ENCODE results near the gene RAD51B. TPM values are rescaled to one million over a fixed set of nuclear protein-coding genes. Genes with fewer than 3 reads are reported as not detected.

RAD51B gene
- total and polyA plus RNA-seq, 4 experiments from 2014 or later, result 22.0 to 35.7 (median 31.4) TPM

- intact Hi-C loops (cut with micrococcal nuclease), result no loop called here
- POLR2A ChIA-PET (ENCODE audit: partially characterized antibody), result no interaction called here
- no peak for DNase-seq
- Mint-ChIP-seq H3K4me1 (peaks cover 7 to 10% (median 8%) of the 10 kb centered on the region in 4 donors), H3K27ac (peak overlapping the region in 2 of 7 donors; percentile 32 to 70), H3K4me3 (no peak overlapping the region), H3K9me3 (no peaks in the 10 kb centered on the region), H3K36me3 (peaks cover 0 to 3% of the 10 kb centered on the region in 2 donors), H3K27me3 (no peaks in the 10 kb centered on the region)
- H3K36me3 ChIP-seq (ENCODE audit: insufficient read depth, low read length), result no peaks in the 10 kb centered on the region
- no peaks in the 10 kb centered on the region for H3K27me3 ChIP-seq (ENCODE audit: insufficient read depth, low read length)
- H3K9me3 ChIP-seq (ENCODE audit: control insufficient read depth in 1 of 2, low read length in 2 of 2), result no peaks in the 10 kb centered on the region
- no peak overlapping the region for H3K27ac ChIP-seq (ENCODE audit: low read depth, low read length)
- no peaks in the 10 kb centered on the region for H3K4me1 ChIP-seq (ENCODE audit: insufficient read depth, low read length)
- CTCF ChIA-PET (ENCODE audit: partially characterized antibody), result no interaction called here
- no peak overlapping the region for H3K4me3 ChIP-seq (ENCODE audit: low read length in 2 of 2)
Observed at GRCh38 chr14:68551045-68551683, 731.6 kb downstream of the RAD51B start.

GRCh38 chr14:68552075-68552474, 732.5 kb downstream of the RAD51B start:
- no peaks in the 10 kb centered on the region for H3K27me3 Mint-ChIP-seq

GRCh38 chr14:68552602-68553001, 733.0 kb downstream of the RAD51B start:
- ChIA-PET CTCF (ENCODE audit: partially characterized antibody) (interaction anchor here (1.0 kb wide), 1 partner anchor 1268 kb away, joined by 3 read pairs; no protein-coding TSS in a partner anchor), POLR2A (ENCODE audit: partially characterized antibody) (interaction anchor here (1.5 kb wide), 2 partner anchors 21 to 229 kb away, joined by 3 to 7 read pairs; no protein-coding TSS in a partner anchor)
- DNase-seq, result no peak
- Mint-ChIP-seq H3K36me3 (no peaks in the 10 kb centered on the region), H3K27ac (peak overlapping the region in 1 of 7 donors; percentile 32), H3K27me3 (no peaks in the 10 kb centered on the region), H3K4me1 (peaks cover 4 to 10% (median 8%) of the 10 kb centered on the region in 4 donors), H3K9me3 (no peaks in the 10 kb centered on the region), H3K4me3 (no peak overlapping the region)
- Histone ChIP-seq H3K9me3 (ENCODE audit: control insufficient read depth in 1 of 2, low read length in 2 of 2) (no peaks in the 10 kb centered on the region), H3K27ac (ENCODE audit: low read depth, low read length) (no peak overlapping the region), H3K36me3 (ENCODE audit: insufficient read depth, low read length) (no peaks in the 10 kb centered on the region), H3K27me3 (ENCODE audit: insufficient read depth, low read length) (no peaks in the 10 kb centered on the region), H3K4me3 (ENCODE audit: low read length in 2 of 2) (no peak overlapping the region), H3K4me1 (ENCODE audit: insufficient read depth, low read length) (no peaks in the 10 kb centered on the region)
- intact Hi-C loops (cut with micrococcal nuclease), result no loop called here

More at GRCh38 chr14:68552075-68552474, 732.5 kb downstream of the RAD51B start:
- Histone ChIP-seq H3K36me3 (ENCODE audit: insufficient read depth, low read length) (no peaks in the 10 kb centered on the region), H3K27me3 (ENCODE audit: insufficient read depth, low read length) (no peaks in the 10 kb centered on the region), H3K27ac (ENCODE audit: low read depth, low read length) (no peak overlapping the region), H3K4me3 (ENCODE audit: low read length in 2 of 2) (no peak overlapping the region), H3K4me1 (ENCODE audit: insufficient read depth, low read length) (no peaks in the 10 kb centered on the region), H3K9me3 (ENCODE audit: control insufficient read depth in 1 of 2, low read length in 2 of 2) (no peaks in the 10 kb centered on the region)
- H3K4me3 Mint-ChIP-seq, result no peak overlapping the region
- H3K4me1 Mint-ChIP-seq, result peaks cover 6 to 10% (median 8%) of the 10 kb centered on the region in 4 donors
- ChIA-PET CTCF (ENCODE audit: partially characterized antibody) (no interaction called here), POLR2A (ENCODE audit: partially characterized antibody) (interaction anchor here (1.5 kb wide), 1 partner anchor 230 kb away, joined by 7 read pairs; no protein-coding TSS in a partner anchor)
- no peaks in the 10 kb centered on the region for H3K36me3 Mint-ChIP-seq
- intact Hi-C loops (cut with micrococcal nuclease), result no loop called here
- no peak overlapping the region for H3K27ac Mint-ChIP-seq
- H3K9me3 Mint-ChIP-seq, result no peaks in the 10 kb centered on the region
- DNase-seq, result no peak

- POLR2A ChIA-PET (ENCODE audit: partially characterized antibody), result interaction anchor here (1.0 to 1.9 kb wide), 4 partner anchors 20 to 237 kb away, joined by 3 to 7 read pairs (median 4); no protein-coding TSS in a partner anchor
- H3K36me3 ChIP-seq (ENCODE audit: insufficient read depth, low read length), result no peaks in the 10 kb centered on the region
- intact Hi-C loops (cut with micrococcal nuclease), result no loop called here
- Mint-ChIP-seq H3K36me3 (no peaks in the 10 kb centered on the region), H3K4me3 (no peak overlapping the region), H3K9me3 (no peaks in the 10 kb centered on the region), H3K4me1 (peaks cover 4 to 10% (median 8%) of the 10 kb centered on the region in 4 donors), H3K27ac (peak overlapping the region in 1 of 7 donors; percentile 8), H3K27me3 (no peaks in the 10 kb centered on the region)
- CTCF ChIA-PET (ENCODE audit: partially characterized antibody), result interaction anchor here (1.0 to 1.1 kb wide), 2 partner anchors 46 to 1268 kb away, joined by 3 read pairs; no protein-coding TSS in a partner anchor
- no peaks in the 10 kb centered on the region for H3K27me3 ChIP-seq (ENCODE audit: insufficient read depth, low read length)
- H3K4me1 ChIP-seq (ENCODE audit: insufficient read depth, low read length), result no peaks in the 10 kb centered on the region
- H3K4me3 ChIP-seq (ENCODE audit: low read length in 2 of 2), result no peak overlapping the region
- no peaks in the 10 kb centered on the region for H3K9me3 ChIP-seq (ENCODE audit: control insufficient read depth in 1 of 2, low read length in 2 of 2)
- H3K27ac ChIP-seq (ENCODE audit: low read depth, low read length), result no peak overlapping the region
- DNase-seq, result no peak
Observed at GRCh38 chr14:68553311-68553710, 733.7 kb downstream of the RAD51B start.

GRCh38 chr14:68554231-68554630, 734.7 kb downstream of the RAD51B start:
- intact Hi-C loops (cut with micrococcal nuclease), result no loop called here
- Mint-ChIP-seq H3K4me1 (peaks cover 4 to 10% (median 9%) of the 10 kb centered on the region in 4 donors), H3K27ac (peak overlapping the region in 2 of 7 donors; percentile 24 to 48), H3K4me3 (no peak overlapping the region), H3K27me3 (no peaks in the 10 kb centered on the region), H3K9me3 (peaks cover 0 to 2% (median 0%) of the 10 kb centered on the region in 8 donors), H3K36me3 (no peaks in the 10 kb centered on the region)
- POLR2A ChIA-PET (ENCODE audit: partially characterized antibody), result interaction anchor here (1.9 kb wide), 1 partner anchor 236 kb away, joined by 6 read pairs; no protein-coding TSS in a partner anchor
- Histone ChIP-seq H3K36me3 (ENCODE audit: insufficient read depth, low read length) (no peaks in the 10 kb centered on the region), H3K27ac (ENCODE audit: low read depth, low read length) (no peak overlapping the region), H3K9me3 (ENCODE audit: control insufficient read depth in 1 of 2, low read length in 2 of 2) (no peaks in the 10 kb centered on the region), H3K4me3 (ENCODE audit: low read length in 2 of 2) (no peak overlapping the region), H3K27me3 (ENCODE audit: insufficient read depth, low read length) (no peaks in the 10 kb centered on the region), H3K4me1 (ENCODE audit: insufficient read depth, low read length) (no peaks in the 10 kb centered on the region)
- DNase-seq, result no peak
- CTCF ChIA-PET (ENCODE audit: partially characterized antibody), result interaction anchor here (1.1 to 1.3 kb wide), 2 partner anchors 20 to 47 kb away, joined by 3 read pairs; no protein-coding TSS in a partner anchor

GRCh38 chr14:68556253-68556652, 736.7 kb downstream of the RAD51B start:
- intact Hi-C loops (cut with micrococcal nuclease), result no loop called here
- no peak overlapping the region for H3K27ac Mint-ChIP-seq
- H3K4me1 ChIP-seq (ENCODE audit: insufficient read depth, low read length), result no peaks in the 10 kb centered on the region
- peaks cover 0 to 2% (median 0%) of the 10 kb centered on the region in 8 donors for H3K9me3 Mint-ChIP-seq
- H3K4me3 Mint-ChIP-seq, result no peak overlapping the region
- no peak for DNase-seq
- ChIA-PET POLR2A (ENCODE audit: partially characterized antibody) (no interaction called here), CTCF (ENCODE audit: partially characterized antibody) (no interaction called here)
- no peaks in the 10 kb centered on the region for H3K27me3 Mint-ChIP-seq
- H3K4me3 ChIP-seq (ENCODE audit: low read length in 2 of 2), result no peak overlapping the region
- peaks cover 9 to 10% (median 9%) of the 10 kb centered on the region in 4 donors for H3K4me1 Mint-ChIP-seq
- H3K27me3 ChIP-seq (ENCODE audit: insufficient read depth, low read length), result no peaks in the 10 kb centered on the region
- no peaks in the 10 kb centered on the region for H3K36me3 ChIP-seq (ENCODE audit: insufficient read depth, low read length)
- no peak overlapping the region for H3K27ac ChIP-seq (ENCODE audit: low read depth, low read length)
- no peaks in the 10 kb centered on the region for H3K9me3 ChIP-seq (ENCODE audit: control insufficient read depth in 1 of 2, low read length in 2 of 2)
- H3K36me3 Mint-ChIP-seq, result no peaks in the 10 kb centered on the region

- H3K36me3 ChIP-seq (ENCODE audit: insufficient read depth, low read length), result no peaks in the 10 kb centered on the region
- no peak overlapping the region for H3K27ac Mint-ChIP-seq
- no peaks in the 10 kb centered on the region for H3K27me3 ChIP-seq (ENCODE audit: insufficient read depth, low read length)
- no peak overlapping the region for H3K27ac ChIP-seq (ENCODE audit: low read depth, low read length)
- no peaks in the 10 kb centered on the region for H3K36me3 Mint-ChIP-seq
- peaks cover 7 to 22% (median 10%) of the 10 kb centered on the region in 4 donors for H3K4me1 Mint-ChIP-seq
- ChIA-PET POLR2A (ENCODE audit: partially characterized antibody) (no interaction called here), CTCF (ENCODE audit: partially characterized antibody) (no interaction called here)
- no peak overlapping the region for H3K4me3 Mint-ChIP-seq
- H3K4me1 ChIP-seq (ENCODE audit: insufficient read depth, low read length), result no peaks in the 10 kb centered on the region
- DNase-seq, result no peak
- no peak overlapping the region for H3K4me3 ChIP-seq (ENCODE audit: low read length in 2 of 2)
- no peaks in the 10 kb centered on the region for H3K27me3 Mint-ChIP-seq
- H3K9me3 ChIP-seq (ENCODE audit: control insufficient read depth in 1 of 2, low read length in 2 of 2), result no peaks in the 10 kb centered on the region
- intact Hi-C loops (cut with micrococcal nuclease), result no loop called here
- peaks cover 0 to 3% (median 0%) of the 10 kb centered on the region in 8 donors for H3K9me3 Mint-ChIP-seq
Observed at GRCh38 chr14:68557648-68558047, 738.1 kb downstream of the RAD51B start.

Measured in CD4-positive, alpha-beta memory T cell (primary cell).